Progenitor cell of endocrine pancreas (in vitro differentiated cells): ENCODE results near the gene WDR88. TPM values are rescaled to one million over a fixed set of nuclear protein-coding genes. Genes with fewer than 3 reads are reported as not detected.

ENCODE experiments used
- DNase-seq: peaks from one replicate; pipeline ENCODE4 v3.0.0; 2021; ENCODE audit warnings: low spot score; ENCODE audit not compliant: unreplicated experiment
- H3K27ac Mint-ChIP-seq: 2 replicates; pipeline ENCODE4 v1.8.0; 2021; ENCODE audit warnings: mild to moderate bottlenecking, moderate library complexity, mixed read lengths
- H3K27me3 Mint-ChIP-seq: 2 replicates; pipeline ENCODE4 v1.8.0; 2021; ENCODE audit warnings: mixed read lengths
- H3K36me3 Mint-ChIP-seq: 2 replicates; pipeline ENCODE4 v1.8.0; 2022; ENCODE audit warnings: mixed read lengths; ENCODE audit not compliant: insufficient read depth
- H3K4me1 Mint-ChIP-seq: 2 replicates; pipeline ENCODE4 v1.8.0; 2021; ENCODE audit warnings: low read depth, mixed read lengths
- H3K4me3 Mint-ChIP-seq: 2 replicates; pipeline ENCODE4 v1.8.0; 2021; ENCODE audit warnings: low read depth, mild to moderate bottlenecking, moderate library complexity, mixed read lengths
- H3K9me3 Mint-ChIP-seq: 2 replicates; pipeline ENCODE4 v1.8.0; 2021; ENCODE audit warnings: low read depth, mixed read lengths
- CTCF ChIP-seq: fragments of 200-600 bp; sonication (generic); IDR thresholded peaks from one replicate; pipeline ENCODE4 v1.5.0; 2021; ENCODE audit warnings: antibody characterized with exemption, mild to moderate bottlenecking; ENCODE audit not compliant: unreplicated experiment
- total RNA-seq: library from RNA; stranded (reverse); gene quantifications from 2 replicates; pipeline ENCODE4 v1.2.1, GENCODE V29; 2021

The WDR88 gene
- total RNA-seq, 1 donor from 2014 or later = not detected

- no peak overlapping the region for H3K4me3 Mint-ChIP-seq
- no peaks in the 10 kb centered on the region for H3K4me1 Mint-ChIP-seq
- no peak overlapping the region for H3K27ac Mint-ChIP-seq
These were observed 70.1 kb downstream of the WDR88 start for GRCh38 chr19:33201886-33202545.

GRCh38 chr19:33202546-33203507 is 70.9 kb downstream of the WDR88 start:
- Mint-ChIP-seq H3K4me1 (no peaks in the 10 kb centered on the region), H3K27me3 (no peaks in the 10 kb centered on the region), H3K9me3 (no peaks in the 10 kb centered on the region), H3K27ac (peak overlapping the region; percentile 1), H3K4me3 (no peak overlapping the region), H3K36me3 (peaks cover 4% of the 10 kb centered on the region)
- DNase-seq = no peak
- TF ChIP-seq CTCF = no peak

More at GRCh38 chr19:33201886-33202545, 70.1 kb downstream of the WDR88 start:
- no peaks in the 10 kb centered on the region for H3K9me3 Mint-ChIP-seq
- DNase-seq = no peak
- no peak for TF ChIP-seq CTCF
- no peaks in the 10 kb centered on the region for H3K27me3 Mint-ChIP-seq
- H3K36me3 Mint-ChIP-seq = peaks cover 7% of the 10 kb centered on the region

- H3K27ac Mint-ChIP-seq = no peak overlapping the region
- no peak for TF ChIP-seq CTCF
- H3K27me3 Mint-ChIP-seq = no peaks in the 10 kb centered on the region
- no peak overlapping the region for H3K4me3 Mint-ChIP-seq
- no peak for DNase-seq
- H3K9me3 Mint-ChIP-seq = no peaks in the 10 kb centered on the region
- no peaks in the 10 kb centered on the region for H3K4me1 Mint-ChIP-seq
- peaks cover 4% of the 10 kb centered on the region for H3K36me3 Mint-ChIP-seq
These were observed 71.6 kb downstream of the WDR88 start for GRCh38 chr19:33203529-33203928.

- Mint-ChIP-seq H3K4me3 (no peak overlapping the region), H3K4me1 (no peaks in the 10 kb centered on the region), H3K9me3 (no peaks in the 10 kb centered on the region), H3K27ac (no peak overlapping the region), H3K36me3 (peaks cover 2% of the 10 kb centered on the region), H3K27me3 (no peaks in the 10 kb centered on the region)
- no peak for TF ChIP-seq CTCF
- DNase-seq = no peak
These were observed 72.4 kb downstream of the WDR88 start for GRCh38 chr19:33204136-33204973.

- Mint-ChIP-seq H3K4me3 (no peak overlapping the region), H3K9me3 (no peaks in the 10 kb centered on the region), H3K27ac (no peak overlapping the region), H3K4me1 (no peaks in the 10 kb centered on the region), H3K27me3 (no peaks in the 10 kb centered on the region), H3K36me3 (peaks cover 2% of the 10 kb centered on the region)
- TF ChIP-seq CTCF = no peak
- DNase-seq = no peak
These were observed 73.2 kb downstream of the WDR88 start for GRCh38 chr19:33205110-33205509.
